ENCODE data around the gene TIMM22.

Gene TIMM22

DNA sequence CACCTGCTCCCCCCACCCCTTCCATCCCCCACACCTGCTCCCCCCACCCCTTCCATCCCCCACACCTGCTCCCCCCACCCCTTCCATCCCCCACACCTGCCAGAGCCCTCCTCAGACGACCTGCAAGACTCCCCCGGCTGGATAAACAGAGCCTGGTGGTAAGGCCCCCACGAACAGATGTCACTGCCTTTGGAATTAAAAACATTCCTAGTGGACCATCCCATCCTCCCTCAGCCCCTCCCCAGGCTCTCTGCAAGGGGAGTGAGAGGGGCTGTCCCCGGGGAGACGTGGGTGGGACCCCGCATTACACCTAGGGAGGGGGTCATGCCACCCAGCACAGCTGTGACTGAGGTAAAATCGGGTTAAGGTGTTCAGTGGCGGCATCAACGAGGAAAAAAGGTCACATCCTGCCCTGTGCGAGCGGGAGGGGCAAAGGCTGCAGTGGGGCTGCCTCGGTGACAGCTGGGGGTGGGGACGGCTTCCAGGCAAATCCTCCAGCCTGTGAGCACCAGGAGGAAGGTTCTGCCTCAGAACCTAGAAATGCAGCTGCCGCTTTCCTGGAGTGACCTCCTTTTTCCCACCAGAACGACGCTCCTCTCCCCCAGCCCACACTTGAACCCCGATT, 38.7 kb downstream of the TIMM22 start:
- no peak overlapping the region for H3K4me3 ChIP-seq (ENCODE audit: low read length)
- DNase-seq (ENCODE audit: low read depth): no peak
- TF ChIP-seq, protein P1, sequence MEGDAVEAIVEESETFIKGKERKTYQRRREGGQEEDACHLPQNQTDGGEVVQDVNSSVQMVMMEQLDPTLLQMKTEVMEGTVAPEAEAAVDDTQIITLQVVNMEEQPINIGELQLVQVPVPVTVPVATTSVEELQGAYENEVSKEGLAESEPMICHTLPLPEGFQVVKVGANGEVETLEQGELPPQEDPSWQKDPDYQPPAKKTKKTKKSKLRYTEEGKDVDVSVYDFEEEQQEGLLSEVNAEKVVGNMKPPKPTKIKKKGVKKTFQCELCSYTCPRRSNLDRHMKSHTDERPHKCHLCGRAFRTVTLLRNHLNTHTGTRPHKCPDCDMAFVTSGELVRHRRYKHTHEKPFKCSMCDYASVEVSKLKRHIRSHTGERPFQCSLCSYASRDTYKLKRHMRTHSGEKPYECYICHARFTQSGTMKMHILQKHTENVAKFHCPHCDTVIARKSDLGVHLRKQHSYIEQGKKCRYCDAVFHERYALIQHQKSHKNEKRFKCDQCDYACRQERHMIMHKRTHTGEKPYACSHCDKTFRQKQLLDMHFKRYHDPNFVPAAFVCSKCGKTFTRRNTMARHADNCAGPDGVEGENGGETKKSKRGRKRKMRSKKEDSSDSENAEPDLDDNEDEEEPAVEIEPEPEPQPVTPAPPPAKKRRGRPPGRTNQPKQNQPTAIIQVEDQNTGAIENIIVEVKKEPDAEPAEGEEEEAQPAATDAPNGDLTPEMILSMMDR (conservative IDR thresholded peaks at IDR 0.05; ENCODE audit: low read length): no peak

DNA sequence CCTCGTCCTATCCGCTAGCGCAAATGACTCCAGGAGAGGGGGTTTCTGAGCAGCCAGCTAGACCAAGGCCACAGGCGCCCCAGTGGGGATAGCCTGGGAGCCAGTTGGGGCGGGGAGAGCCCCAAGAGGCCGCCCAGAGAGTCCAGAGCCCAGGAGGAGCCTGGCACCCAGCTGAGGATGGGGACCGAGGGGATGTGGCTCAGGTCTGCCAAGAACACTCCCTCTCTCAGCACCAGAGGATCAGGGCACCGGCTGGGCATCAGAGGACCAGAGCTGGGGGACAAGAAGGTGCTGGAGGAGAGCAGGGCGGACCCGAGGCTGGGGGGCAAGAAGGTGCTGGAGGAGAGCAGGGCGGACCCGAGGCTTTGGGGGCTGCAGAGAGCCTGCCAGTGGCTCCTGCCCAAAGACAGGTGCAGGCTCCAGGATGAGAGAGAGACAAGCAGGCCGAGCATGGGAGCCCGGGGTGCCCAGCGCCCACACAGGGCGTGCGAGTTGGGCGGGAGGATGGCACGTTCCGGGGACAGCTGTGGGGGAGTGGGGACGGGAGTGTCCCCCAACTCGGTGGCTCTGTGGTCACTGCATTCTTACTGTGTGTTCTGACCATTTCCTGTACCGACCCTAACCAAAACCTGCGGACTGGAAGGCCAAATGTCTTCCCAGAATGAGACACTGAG, 39.4 kb downstream of the TIMM22 start:
- no peak overlapping the region for H3K4me3 ChIP-seq (ENCODE audit: low read length)
- DNase-seq (ENCODE audit: low read depth): no peak
- TF ChIP-seq, protein P1 (conservative IDR thresholded peaks at IDR 0.05; ENCODE audit: low read length): no peak

DNA sequence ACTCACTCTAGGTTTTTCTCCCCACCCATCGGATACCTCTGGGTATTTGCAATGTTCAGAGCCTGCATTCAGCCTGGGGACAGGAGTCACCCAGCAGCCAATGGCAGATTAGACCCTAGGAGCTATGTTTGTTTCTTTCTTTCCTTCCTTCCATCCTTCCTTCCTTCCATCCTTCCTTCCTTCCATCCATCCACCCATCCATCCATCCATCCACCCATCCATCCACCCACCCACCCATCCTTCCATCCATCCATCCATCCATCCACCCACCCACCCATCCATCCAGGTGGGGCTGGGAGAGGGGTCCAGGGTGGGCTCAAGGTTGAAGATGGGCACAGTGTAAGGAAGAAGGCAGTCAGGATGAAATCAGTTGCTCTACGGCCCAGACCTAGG, 39.9 kb downstream of the TIMM22 start:
- no peak overlapping the region for H3K4me3 ChIP-seq (ENCODE audit: low read length)
- DNase-seq (ENCODE audit: low read depth): no peak
- TF ChIP-seq, protein P1 (conservative IDR thresholded peaks at IDR 0.05; ENCODE audit: low read length): no peak

DNA sequence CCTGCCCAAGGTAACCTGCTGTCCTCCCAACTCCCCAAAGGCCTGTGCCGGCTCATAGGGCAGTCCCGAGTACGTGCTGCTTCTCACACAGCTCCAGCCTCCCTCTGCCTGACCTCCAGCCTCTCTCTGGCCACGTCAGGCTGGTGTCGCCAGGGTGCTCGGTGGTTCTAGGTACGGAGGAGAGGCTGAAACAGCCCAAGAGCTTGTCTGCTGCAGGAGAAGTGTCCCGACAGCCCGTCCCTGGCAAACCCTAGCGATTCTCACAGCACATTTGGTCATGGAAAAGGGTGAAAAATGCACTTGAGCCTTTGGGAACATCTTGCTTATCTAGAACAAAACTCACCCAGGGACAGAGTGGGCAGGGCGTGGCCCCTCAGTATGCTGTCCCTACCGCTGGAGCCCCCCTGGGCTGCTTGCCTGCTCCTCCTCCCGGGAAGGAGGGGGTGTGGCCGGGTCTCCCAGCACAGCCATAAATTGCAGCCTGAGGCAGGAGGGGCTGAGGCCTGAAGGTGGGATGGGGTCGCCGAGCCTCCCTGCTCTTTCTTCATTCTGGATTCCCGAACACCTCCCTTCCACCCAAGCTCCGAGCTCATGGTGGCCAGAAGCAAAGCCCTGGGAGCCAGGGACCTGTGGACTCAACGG, 40.4 kb downstream of the TIMM22 start:
- no peak overlapping the region for H3K4me3 ChIP-seq (ENCODE audit: low read length)
- TF ChIP-seq, protein P1 (conservative IDR thresholded peaks at IDR 0.05; ENCODE audit: low read length): no peak
- no peak for DNase-seq (ENCODE audit: low read depth)

DNA sequence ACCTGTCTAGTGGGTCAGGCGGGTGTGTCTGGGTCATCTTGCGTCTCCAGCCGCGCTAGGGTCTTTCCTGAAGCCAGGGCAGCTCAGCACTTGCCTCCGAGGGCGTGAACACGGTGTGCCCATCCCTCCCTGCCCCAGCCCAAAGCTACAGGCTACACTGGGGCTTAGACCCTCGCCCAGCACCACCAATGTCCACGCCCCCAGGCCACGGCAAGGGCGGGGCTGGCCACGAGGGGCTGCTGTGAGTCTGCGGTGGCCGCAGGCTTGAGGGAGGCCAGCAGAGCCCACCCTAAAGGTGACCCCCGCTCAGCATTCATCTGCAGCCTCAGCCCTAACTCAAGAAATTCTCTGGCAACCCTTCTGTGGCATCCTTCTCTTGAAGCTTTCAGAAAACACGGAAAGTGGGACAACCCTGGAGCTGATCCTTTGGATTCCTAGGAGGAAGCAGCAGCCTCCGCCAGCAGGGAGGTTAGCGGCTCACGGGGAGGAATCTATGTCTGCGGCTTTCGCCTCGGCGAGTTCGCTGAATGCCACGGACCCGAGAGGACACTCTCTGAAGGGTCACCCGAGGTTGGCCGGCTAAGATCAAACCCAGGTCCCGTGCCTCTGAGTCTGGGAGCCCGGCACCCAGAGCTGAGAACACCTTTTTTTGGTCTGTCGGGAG, 41.7 kb downstream of the TIMM22 start:
- DNase-seq (ENCODE audit: low read depth): no peak
- no peak overlapping the region for H3K4me3 ChIP-seq (ENCODE audit: low read length)
- TF ChIP-seq, protein P1 (conservative IDR thresholded peaks at IDR 0.05; ENCODE audit: low read length): no peak

DNA sequence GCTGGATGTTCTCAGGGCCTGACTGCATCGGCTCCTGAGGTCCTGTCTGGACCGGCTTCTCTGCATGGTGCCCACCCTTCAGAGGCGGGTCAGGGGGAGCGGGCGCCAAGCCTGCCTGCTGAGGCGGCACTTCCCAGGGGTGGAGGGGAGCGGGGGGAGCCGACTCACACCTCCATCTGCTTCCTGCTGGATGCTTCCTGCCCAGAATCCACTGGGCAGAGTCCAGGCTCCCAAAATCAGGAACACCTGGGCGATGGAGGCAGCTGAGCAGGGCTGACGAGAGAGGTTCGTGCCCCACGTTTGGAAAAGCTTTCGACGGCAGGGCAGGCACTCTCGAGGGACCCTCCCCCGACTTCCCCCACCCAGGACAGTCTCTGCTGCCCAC, 42.2 kb downstream of the TIMM22 start:
- H3K4me3 ChIP-seq (ENCODE audit: low read length): no peak overlapping the region
- DNase-seq (ENCODE audit: low read depth): no peak
- TF ChIP-seq, protein P1 (conservative IDR thresholded peaks at IDR 0.05; ENCODE audit: low read length): no peak

All from AG10803 (cell line).